RWPE2 (cell line): ENCODE results near the gene EYA3.

Experiments used
- ATAC-seq: fragments of 200-7000 bp; cut with Tn5 transposase; 3 replicates; pipeline ENCODE4 v1.9.1; 2021; ENCODE audit warnings: low read depth
- DNase-seq: peaks from one replicate; pipeline ENCODE4 v3.0.0-alpha.2; 2020; ENCODE audit warnings: low spot score
- H3K27ac ChIP-seq: fragments of 450-650 bp; 2 replicates; pipeline ENCODE4 v1.5.1; 2017; ENCODE audit warnings: mild to moderate bottlenecking; ENCODE audit not compliant: poor library complexity, severe bottlenecking
- H3K27me3 ChIP-seq: fragments of 250-450 bp; sonication (Bioruptor Pico); 2 replicates; pipeline ENCODE4 v1.5.1; 2021; ENCODE audit warnings: mild to moderate bottlenecking, moderate library complexity; ENCODE audit not compliant: insufficient read depth, poor library complexity, severe bottlenecking
- H3K36me3 ChIP-seq: fragments of 250-450 bp; sonication (Bioruptor Pico); 2 replicates; pipeline ENCODE4 v1.5.1; 2020; ENCODE audit warnings: low read depth, mild to moderate bottlenecking, moderate library complexity
- H3K4me1 ChIP-seq: fragments of 250-450 bp; sonication (Bioruptor Pico); 2 replicates; pipeline ENCODE4 v1.5.1; 2021; ENCODE audit warnings: mild to moderate bottlenecking, moderate library complexity; ENCODE audit not compliant: insufficient read depth, poor library complexity, severe bottlenecking
- H3K4me3 ChIP-seq: fragments of 250-450 bp; sonication (Bioruptor Pico); 2 replicates; pipeline ENCODE4 v1.5.1; 2021; ENCODE audit warnings: mild to moderate bottlenecking, moderate library complexity; ENCODE audit not compliant: severe bottlenecking
- H3K9me3 ChIP-seq: fragments of 250-450 bp; sonication (Bioruptor Pico); 2 replicates; pipeline ENCODE4 v1.5.1; 2021; ENCODE audit warnings: mild to moderate bottlenecking, moderate library complexity; ENCODE audit not compliant: severe bottlenecking
- TF ChIP-seq, protein P1 (sequence below): fragments of 450-650 bp; IDR thresholded peaks from one replicate; pipeline ENCODE4 v1.5.1; 2017; ENCODE audit warnings: mild to moderate bottlenecking, moderate library complexity; ENCODE audit not compliant: poor library complexity, severe bottlenecking

The EYA3 gene

DNA sequence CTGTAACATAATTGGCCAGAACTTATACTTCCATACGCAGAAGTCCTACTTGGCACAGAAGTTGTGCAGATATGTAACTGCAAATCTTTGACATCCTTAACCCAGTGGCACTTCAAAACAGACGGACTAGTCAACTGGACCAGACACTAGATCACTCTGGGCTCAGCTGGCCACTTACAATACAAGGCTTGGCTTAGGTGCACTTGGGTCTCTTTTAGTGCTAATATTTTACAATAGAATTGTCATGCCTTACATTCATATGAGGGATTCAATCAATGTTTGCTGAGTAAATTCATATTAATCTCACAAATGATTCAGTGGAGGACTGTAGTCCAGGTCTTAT is 108.6 kb downstream of the EYA3 start:
- no peaks in the 10 kb centered on the region for H3K27me3 ChIP-seq
- H3K4me3 ChIP-seq = no peak overlapping the region
- no peaks in the 10 kb centered on the region for H3K9me3 ChIP-seq
- H3K27ac ChIP-seq = no peak overlapping the region
- ATAC-seq = no peak
- peaks cover 34% of the 10 kb centered on the region for H3K36me3 ChIP-seq
- TF ChIP-seq, protein P1, sequence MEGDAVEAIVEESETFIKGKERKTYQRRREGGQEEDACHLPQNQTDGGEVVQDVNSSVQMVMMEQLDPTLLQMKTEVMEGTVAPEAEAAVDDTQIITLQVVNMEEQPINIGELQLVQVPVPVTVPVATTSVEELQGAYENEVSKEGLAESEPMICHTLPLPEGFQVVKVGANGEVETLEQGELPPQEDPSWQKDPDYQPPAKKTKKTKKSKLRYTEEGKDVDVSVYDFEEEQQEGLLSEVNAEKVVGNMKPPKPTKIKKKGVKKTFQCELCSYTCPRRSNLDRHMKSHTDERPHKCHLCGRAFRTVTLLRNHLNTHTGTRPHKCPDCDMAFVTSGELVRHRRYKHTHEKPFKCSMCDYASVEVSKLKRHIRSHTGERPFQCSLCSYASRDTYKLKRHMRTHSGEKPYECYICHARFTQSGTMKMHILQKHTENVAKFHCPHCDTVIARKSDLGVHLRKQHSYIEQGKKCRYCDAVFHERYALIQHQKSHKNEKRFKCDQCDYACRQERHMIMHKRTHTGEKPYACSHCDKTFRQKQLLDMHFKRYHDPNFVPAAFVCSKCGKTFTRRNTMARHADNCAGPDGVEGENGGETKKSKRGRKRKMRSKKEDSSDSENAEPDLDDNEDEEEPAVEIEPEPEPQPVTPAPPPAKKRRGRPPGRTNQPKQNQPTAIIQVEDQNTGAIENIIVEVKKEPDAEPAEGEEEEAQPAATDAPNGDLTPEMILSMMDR = peak; percentile 54
- DNase-seq = no peak
- H3K4me1 ChIP-seq = no peaks in the 10 kb centered on the region

DNA sequence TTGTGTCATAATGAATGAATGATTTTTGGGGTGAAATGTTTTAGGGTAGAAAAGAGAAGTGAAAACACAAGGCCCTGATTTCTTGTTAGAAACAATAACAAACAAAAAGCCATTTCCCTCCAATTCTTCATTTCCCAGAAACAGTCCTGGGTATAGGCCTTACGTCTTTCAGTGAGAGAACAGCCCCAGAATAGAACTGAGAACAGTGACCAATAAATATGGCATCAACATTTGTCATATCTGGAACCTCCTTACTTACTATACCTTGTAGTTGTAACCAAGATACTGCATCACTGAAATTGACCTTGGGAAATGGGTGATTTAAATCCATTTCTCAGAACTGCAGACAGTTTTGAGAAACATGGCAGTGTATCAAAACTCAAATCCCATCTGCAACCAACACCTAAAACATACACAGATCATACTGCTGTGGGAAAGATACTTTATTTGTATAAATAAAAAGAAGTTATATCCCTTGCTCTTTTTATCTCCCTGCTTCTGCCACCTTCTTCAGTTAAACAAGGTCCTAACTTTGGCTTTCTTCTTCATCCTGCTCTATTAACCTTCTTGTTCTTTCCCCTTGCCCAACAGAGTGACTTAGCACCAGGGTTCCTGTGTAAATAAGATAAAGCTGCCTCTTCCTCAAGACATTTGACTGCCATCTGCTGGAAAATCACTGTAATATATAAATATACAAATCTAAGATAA is 109.1 kb downstream of the EYA3 start:
- Histone ChIP-seq H3K4me1 (no peaks in the 10 kb centered on the region), H3K27me3 (no peaks in the 10 kb centered on the region), H3K4me3 (no peak overlapping the region), H3K9me3 (no peaks in the 10 kb centered on the region), H3K36me3 (peaks cover 39% of the 10 kb centered on the region), H3K27ac (no peak overlapping the region)
- TF ChIP-seq, protein P1 = peak; percentile 78
- ATAC-seq (peak; percentile 68; the same call in 2 of the 3 replicates), DNase-seq (no peak)

DNA sequence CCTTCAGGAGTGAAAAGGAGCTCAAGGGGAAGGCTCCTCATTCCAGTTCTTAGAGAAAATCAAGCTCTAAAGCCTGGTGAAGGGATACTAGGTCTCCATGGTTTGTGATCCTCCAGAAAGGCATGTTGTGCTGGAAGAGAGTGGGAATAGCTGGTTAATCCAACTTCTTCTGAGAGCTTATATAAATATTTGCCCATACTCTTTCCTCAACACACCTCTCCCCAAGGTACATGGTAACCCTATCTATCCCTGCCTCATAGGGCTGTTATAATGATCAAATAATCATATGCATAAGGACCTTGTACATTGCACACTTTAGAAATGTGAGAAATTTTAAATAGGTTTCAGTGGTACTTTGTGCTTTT is 114.0 kb downstream of the EYA3 start:
- no peaks in the 10 kb centered on the region for H3K4me1 ChIP-seq
- no peak overlapping the region for H3K4me3 ChIP-seq
- TF ChIP-seq, protein P1 = no peak
- H3K27ac ChIP-seq = no peak overlapping the region
- peaks cover 39% of the 10 kb centered on the region for H3K36me3 ChIP-seq
- ATAC-seq (no peak), DNase-seq (no peak)
- H3K27me3 ChIP-seq = no peaks in the 10 kb centered on the region
- H3K9me3 ChIP-seq = no peaks in the 10 kb centered on the region

DNA sequence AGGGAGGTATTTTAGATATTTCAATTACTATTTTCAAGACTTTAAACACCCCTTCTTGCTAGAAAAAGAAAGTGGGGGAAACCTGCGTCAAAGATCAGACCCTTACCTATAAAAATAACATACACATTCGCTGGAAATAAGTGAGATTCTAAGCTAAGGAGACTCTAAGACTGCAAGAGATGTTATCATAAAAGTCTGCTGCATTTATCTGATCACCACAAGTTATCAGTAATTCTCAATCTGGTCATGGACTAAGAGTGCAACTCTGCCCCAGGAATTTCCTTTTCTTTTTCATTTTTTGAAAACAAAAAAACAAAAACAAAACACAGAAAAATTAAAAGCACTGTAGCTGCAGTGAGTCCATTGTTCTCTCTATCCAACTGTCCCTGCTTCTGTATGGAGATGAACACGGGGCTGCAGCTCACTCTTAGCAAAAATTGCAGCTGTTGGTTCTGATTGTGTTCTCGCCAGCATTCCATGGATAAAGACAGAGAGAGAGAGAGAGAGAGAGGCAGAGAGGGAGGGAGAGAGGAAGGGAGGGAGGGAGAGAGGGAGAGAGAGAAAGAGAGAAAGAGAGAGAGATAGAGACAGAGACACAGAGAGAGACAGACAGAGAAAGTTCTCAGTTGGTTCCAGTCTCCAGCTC is 114.5 kb downstream of the EYA3 start:
- Histone ChIP-seq H3K27me3 (no peaks in the 10 kb centered on the region), H3K4me3 (no peak overlapping the region), H3K9me3 (no peaks in the 10 kb centered on the region), H3K27ac (no peak overlapping the region), H3K4me1 (no peaks in the 10 kb centered on the region), H3K36me3 (peaks cover 35% of the 10 kb centered on the region)
- no peak for ATAC-seq
- DNase-seq = no peak
- TF ChIP-seq, protein P1 = no peak

DNA sequence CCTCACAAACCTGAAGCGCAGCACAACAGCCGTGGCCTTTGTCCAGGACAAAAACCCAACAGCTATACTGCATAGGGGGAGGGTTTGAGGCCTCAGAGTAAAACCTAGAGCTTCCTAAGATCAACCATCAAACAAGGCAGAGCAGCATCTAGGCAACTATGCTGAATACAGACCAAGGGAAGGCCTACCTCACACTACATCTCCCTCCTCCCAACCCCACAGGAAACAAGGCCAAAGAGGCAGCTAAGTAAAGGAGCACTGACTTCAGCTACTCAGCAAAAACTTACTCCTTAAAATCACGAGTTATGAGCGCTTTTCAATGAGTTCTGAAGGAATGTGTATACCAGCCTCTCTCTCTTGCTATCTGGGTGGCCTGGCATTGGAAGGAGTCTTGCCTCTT is 116.3 kb downstream of the EYA3 start:
- Histone ChIP-seq H3K27me3 (no peaks in the 10 kb centered on the region), H3K9me3 (no peaks in the 10 kb centered on the region), H3K4me1 (no peaks in the 10 kb centered on the region), H3K4me3 (no peak overlapping the region), H3K36me3 (peaks cover 24% of the 10 kb centered on the region), H3K27ac (no peak overlapping the region)
- no peak for DNase-seq
- ATAC-seq = no peak
- TF ChIP-seq, protein P1 = no peak
